GM12878 (cell line): ENCODE data around the gene ACKR2. TPM values are rescaled to one million over a fixed set of nuclear protein-coding genes. Genes with fewer than 3 reads are reported as not detected.

Experiments
- ATAC-seq: fragments of 200-7000 bp; cut with Tn5 transposase; 3 replicates; pipeline ENCODE4 v1.9.1; 2020; ENCODE audit warnings: mild to moderate bottlenecking, moderate library complexity
- BruUV-seq: library from RNA; stranded (reverse); fragments of 400-500 nt; replicated peaks from 2 replicates; lab custom pipeline; 2021; lab: Mats Ljungman, UMichigan
- CTCF ChIA-PET: fragments of 300-600 bp; sonication (Branson Sonifier 250); formaldehyde crosslinking; extraction: SDS; loops from one replicate; lab custom pipeline; 2021; ENCODE audit warnings: inconsistent platforms; lab: Yijun Ruan, JAX
- POLR2A ChIA-PET: fragments of 350-600 bp; formaldehyde crosslinking; extraction: SDS; loops from one replicate; lab custom pipeline; 2021; ENCODE audit warnings: inconsistent platforms; lab: Charles Lee
- RAD21 ChIA-PET: fragments of 300-600 bp; sonication (Branson Sonifier 250); formaldehyde crosslinking; loops from one replicate; lab custom pipeline; 2023; ENCODE audit warnings: antibody characterized with exemption; ENCODE audit not compliant: unreplicated experiment; lab: Charles Lee
- SMC1A ChIA-PET: fragments of 300-600 bp; sonication (Branson Sonifier 250); formaldehyde crosslinking; loops from one replicate; lab custom pipeline; 2023; ENCODE audit not compliant: unreplicated experiment, uncharacterized antibody; lab: Charles Lee
- DNase-seq: peaks from one replicate; pipeline ENCODE4 v3.0.0-alpha.2; 2011; ENCODE audit warnings: low read depth, low spot score
- FAIRE-seq: peaks from 3 replicates; lab custom pipeline; 2011; peaks lifted over from hg19 to GRCh38; lab: Jason Lieb, UNC
- H2AFZ ChIP-seq: 2 replicates; pipeline ENCODE4 v1.6.0; 2011; ENCODE audit warnings: low read depth, low read length, control low read depth; ENCODE audit not compliant: control insufficient read depth
- H3K27ac ChIP-seq: 2 replicates; pipeline ENCODE4 v1.5.1; 2011; ENCODE audit warnings: control low read depth; ENCODE audit not compliant: control insufficient read depth, insufficient read depth
- H3K27me3 ChIP-seq, 2 experiments: replicated peaks in 1 of 2; 2 replicates each; pipeline versions ENCODE4 v1.6.0 to v1.6.1; 2011; ENCODE audit warnings: low read length in 1 of 2; ENCODE audit not compliant: control insufficient read depth in 2 of 2, insufficient read depth in 2 of 2
- H3K36me3 ChIP-seq, 2 experiments: 2 replicates each; pipeline ENCODE4 v1.5.1; 2011; ENCODE audit warnings: low read length in 1 of 2; ENCODE audit not compliant: control insufficient read depth in 2 of 2, insufficient read depth in 2 of 2
- H3K4me1 ChIP-seq: 2 replicates; pipeline ENCODE4 v1.6.1; 2011; ENCODE audit warnings: mild to moderate bottlenecking, low read length, moderate library complexity, mixed read lengths; ENCODE audit not compliant: control insufficient read depth, insufficient read depth
- H3K4me2 ChIP-seq: 2 replicates; pipeline ENCODE4 v1.6.0; 2011; ENCODE audit warnings: control low read depth; ENCODE audit not compliant: control insufficient read depth, insufficient read depth
- H3K4me3 ChIP-seq: fragments of 200-600 bp; sonication (generic); 2 replicates; pipeline ENCODE4 v1.5.1; 2016
- H3K79me2 ChIP-seq: 2 replicates; pipeline ENCODE4 v1.6.0; 2011; ENCODE audit warnings: low read length; ENCODE audit not compliant: control insufficient read depth, insufficient read depth
- H3K9ac ChIP-seq: 2 replicates; pipeline ENCODE4 v1.8.0; 2011; ENCODE audit warnings: low read length, control low read depth, mixed read lengths; ENCODE audit not compliant: control insufficient read depth, insufficient read depth
- H3K9me3 ChIP-seq: replicated peaks from 3 replicates; pipeline ENCODE4 v1.5.1; 2011; ENCODE audit warnings: mild to moderate bottlenecking, low read length; ENCODE audit not compliant: control insufficient read depth, insufficient read depth
- H4K20me1 ChIP-seq: 2 replicates; pipeline ENCODE4 v1.6.0; 2011; ENCODE audit not compliant: control insufficient read depth, insufficient read depth
- ATF7 ChIP-seq: fragments of 450-650 bp; IDR thresholded peaks from 2 replicates; pipeline ENCODE4 v1.6.1; 2016; ENCODE audit warnings: low read depth, mild to moderate bottlenecking
- BRCA1 ChIP-seq: IDR thresholded peaks from 2 replicates; pipeline ENCODE4 v1.6.1; 2011; ENCODE audit warnings: low read depth, low read length, improper control_type of control experiment
- CHD4 ChIP-seq: fragments of 200-600 bp; sonication (generic); IDR thresholded peaks from 2 replicates; pipeline ENCODE4 v1.6.1; 2016; ENCODE audit warnings: mild to moderate bottlenecking
- CTCF ChIP-seq, 3 experiments: IDR thresholded peaks in 2 of 3; conservative IDR thresholded peaks in 1 of 3; 2 replicates each; pipeline ENCODE4 v1.5.1; 2011; ENCODE audit warnings: low read depth in 3 of 3, low read length in 3 of 3, mild to moderate bottlenecking in 3 of 3, control low read depth in 2 of 3, moderate library complexity in 2 of 3, inconsistent platforms in 1 of 3, mixed read lengths in 1 of 3; ENCODE audit not compliant: control insufficient read depth in 2 of 3, insufficient read depth in 1 of 3; ENCODE audit errors: extremely low read depth in 1 of 3
- HDGF ChIP-seq: fragments of 450-650 bp; IDR thresholded peaks from 2 replicates; pipeline ENCODE4 v1.6.1; 2016; ENCODE audit warnings: antibody characterized with exemption
- HSF1 ChIP-seq: fragments of 150-350 bp; IDR thresholded peaks from 2 replicates; pipeline ENCODE4 v1.6.1; 2014; ENCODE audit warnings: mild to moderate bottlenecking, low read depth, low read length
- NR2F1 ChIP-seq: fragments of 450-650 bp; conservative IDR thresholded peaks from 2 replicates; pipeline ENCODE4 v1.6.1; 2017; ENCODE audit warnings: mild to moderate bottlenecking
- POU2F2 ChIP-seq: IDR thresholded peaks from 3 replicates; pipeline ENCODE4 v1.6.1; 2011; ENCODE audit warnings: low read depth, mild to moderate bottlenecking, low read length, borderline replicate concordance
- RELA ChIP-seq: fragments of 450-650 bp; IDR thresholded peaks from 2 replicates; pipeline ENCODE4 v1.8.0; 2014; ENCODE audit warnings: borderline replicate concordance; ENCODE audit not compliant: partially characterized antibody
- RELB ChIP-seq: fragments of 450-650 bp; IDR thresholded peaks from 2 replicates; pipeline ENCODE4 v1.6.1; 2017; ENCODE audit warnings: low read depth, mild to moderate bottlenecking, moderate library complexity
- SKIL ChIP-seq: fragments of 450-650 bp; IDR thresholded peaks from 2 replicates; pipeline ENCODE4 v1.6.1; 2017; ENCODE audit warnings: mild to moderate bottlenecking, low read depth, inconsistent platforms; ENCODE audit not compliant: poor library complexity, severe bottlenecking
- SMC3 ChIP-seq: IDR thresholded peaks from 2 replicates; pipeline ENCODE4 v1.6.1; 2011; ENCODE audit warnings: low read length, improper control_type of control experiment, borderline replicate concordance
- SRF ChIP-seq, 2 experiments: IDR thresholded peaks; 2 replicates each; pipeline ENCODE4 v1.6.1; 2011; ENCODE audit warnings: low read depth in 2 of 2, low read length in 2 of 2, mild to moderate bottlenecking in 1 of 2, moderate library complexity in 1 of 2
- ZBTB33 ChIP-seq: fragments of 450-650 bp; IDR thresholded peaks from 2 replicates; pipeline ENCODE4 v1.6.1; 2017; ENCODE audit warnings: mild to moderate bottlenecking
- ZNF274 ChIP-seq: IDR thresholded peaks from one replicate; pipeline ENCODE4 v1.8.0; 2011; ENCODE audit not compliant: insufficient read length, insufficient read depth
- WGBS: methylation state at CpG from one replicate; pipeline ENCODE4 v1.1.6; 2016; ENCODE audit warnings: low lambda C conversion rate; ENCODE audit not compliant: insufficient replicate concordance, insufficient coverage; ENCODE audit errors: missing lambda C conversion rate; 5-methylcytosine and 5-hydroxymethylcytosine counted together
- in situ Hi-C: fragments of 300-500 bp; cut with MboI; formaldehyde crosslinking; loops from 9 replicates; pipeline ENCODE4 v1.14.3; 2018; ENCODE audit warnings: mixed read lengths
- intact Hi-C: fragments of 100-400 bp; cut with micrococcal nuclease; formaldehyde crosslinking; loops from one replicate; pipeline ENCODE4 v1.14.2; 2022; ENCODE audit not compliant: unreplicated experiment
- polyA plus RNA-seq, 11 experiments: library from polyadenylated mRNA; depleted of rRNA in 4 of 11; unstranded in 6 of 11; stranded (reverse) in 5 of 11; fragments of >200 nt; fragmentation: Nextera tagmentation in 4 of 11; fragmentation: Illumina TruSeq in 1 of 11; extraction: Ambion mirVana in 4 of 11; extraction: Trizol in 1 of 11; gene quantifications; 1 replicate in 1 of 11; 2 replicates in 10 of 11; pipeline versions ENCODE4 v1.2.1 to v1.2.3, GENCODE V29; 2011 to 2016; ENCODE audit warnings: inconsistent platforms in 2 of 11, missing spikeins in 2 of 11, low read depth in 1 of 11
- total RNA-seq, 4 experiments: library from RNA; depleted of rRNA in 3 of 4; stranded (reverse); fragments of >200 nt in 3 of 4; fragmentation: Illumina TruSeq in 1 of 4; extraction: Trizol in 1 of 4; gene quantifications; 2 replicates each; pipeline versions ENCODE4 v1.2.1 to v1.2.3, GENCODE V29; 2013 to 2021

Gene ACKR2
- total and polyA plus RNA-seq, 10 of the 15 experiments (the other 5 are each of a cell fraction or from before 2014, with no cell fraction given), result 0.05 to 0.91 (median 0.23) TPM; not detected in 2

GRCh38 chr3:42801048-42801620 lies 8.1 kb upstream of the ACKR2 start:
- no TSS peak for BruUV-seq
- peaks cover 39% of the 10 kb centered on the region for H3K79me2 ChIP-seq
- in situ Hi-C loops, result no loop called here
- CTCF ChIA-PET, result interaction anchor here (0.9 to 2.1 kb wide), 4 partner anchors 21 to 80 kb away, joined by 3 to 18 read pairs (median 6); no protein-coding TSS in a partner anchor
- no peaks in the 10 kb centered on the region; the same call in 1 of the 2 replicates for H3K4me1 ChIP-seq
- no peak for ATAC-seq
- 88% methylated on average over 3 of the region's 3 CpGs for WGBS
- 0 out of 2 replicates have a peak overlapping the region, but pooled peaks have one; percentile 84 for H3K4me2 ChIP-seq
- no peak for DNase-seq
- H3K9me3 ChIP-seq, result no peaks in the 10 kb centered on the region
- H3K27me3 ChIP-seq, result no peaks in the 10 kb centered on the region
- POLR2A ChIA-PET, result no interaction called here
- SMC1A ChIA-PET, result no interaction called here
- H3K36me3 ChIP-seq, result no peaks in the 10 kb centered on the region
- H3K9ac ChIP-seq, result no peak overlapping the region
- RAD21 ChIA-PET, result no interaction called here
- intact Hi-C loops, result no loop called here
- H4K20me1 ChIP-seq, result no peaks in the 10 kb centered on the region
- no peak overlapping the region for H2AFZ ChIP-seq
- no peak overlapping the region for H3K4me3 ChIP-seq
- no peak for FAIRE-seq
- no peak overlapping the region for H3K27ac ChIP-seq
- TF ChIP-seq HDGF (no peak), SKIL (no peak), NR2F1 (no peak), ZNF274 (no peak), CHD4 (no peak), BRCA1 (no peak), HSF1 (no peak), CTCF (IDR thresholded peaks at IDR 0.05 in 2 of 3, conservative IDR thresholded peaks at IDR 0.05 in 1 of 3; ENCODE audit: control insufficient read depth in 2 of 3, extremely low read depth in 1 of 3, insufficient read depth in 1 of 3, low read depth in 3 of 3, low read length in 3 of 3) (no peak), RELA (no peak), ZBTB33 (no peak), SMC3 (no peak), RELB (no peak), SRF (IDR thresholded peaks at IDR 0.05; ENCODE audit: low read depth in 2 of 2, low read length in 2 of 2) (no peak), ATF7 (no peak), POU2F2 (no peak)
